NCI-H2196 (cell line): ENCODE results near the gene IKZF1.

Experiments used
- DNase-seq: peaks from one replicate; lab custom pipeline; 2025; ENCODE audit not compliant: unreplicated experiment; lab: John Stamatoyannopoulos, UW

Gene IKZF1

GRCh38 chr7:50282813-50283605, 21.5 kb upstream of the IKZF1 start:
- DNase-seq = no peak

- DNase-seq = no peak
These were observed 20.8 kb upstream of the IKZF1 start for GRCh38 chr7:50283731-50284130.

GRCh38 chr7:50284296-50284695, 20.2 kb upstream of the IKZF1 start:
- DNase-seq = no peak

GRCh38 chr7:50285269-50285668, 19.2 kb upstream of the IKZF1 start:
- DNase-seq = no peak

DNA sequence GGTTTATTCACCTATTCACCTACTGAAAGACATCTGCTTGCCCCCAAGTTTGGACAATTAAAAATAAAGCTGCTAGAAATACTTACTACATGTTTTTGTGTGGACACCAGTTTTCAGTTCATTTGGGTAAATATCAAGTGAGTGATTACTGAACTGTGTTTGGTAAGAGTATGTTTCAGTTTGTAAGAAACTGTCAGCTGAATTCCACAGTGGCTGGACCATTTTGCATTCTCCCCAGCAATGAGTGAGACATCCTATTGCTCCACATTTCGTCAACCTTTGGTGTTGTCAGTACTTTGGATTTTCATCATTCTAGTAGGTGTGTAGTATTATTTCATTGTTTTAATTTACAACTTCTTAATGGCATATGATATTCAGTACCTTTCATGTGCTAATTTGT, 17.4 kb upstream of the IKZF1 start:
- DNase-seq = no peak

GRCh38 chr7:50292165-50292757, 12.3 kb upstream of the IKZF1 start:
- no peak for DNase-seq

- DNase-seq = no peak
These were observed 11.8 kb upstream of the IKZF1 start for GRCh38 chr7:50292763-50293162.

- no peak for DNase-seq
These were observed 10.9 kb upstream of the IKZF1 start for GRCh38 chr7:50293509-50294179.

DNA sequence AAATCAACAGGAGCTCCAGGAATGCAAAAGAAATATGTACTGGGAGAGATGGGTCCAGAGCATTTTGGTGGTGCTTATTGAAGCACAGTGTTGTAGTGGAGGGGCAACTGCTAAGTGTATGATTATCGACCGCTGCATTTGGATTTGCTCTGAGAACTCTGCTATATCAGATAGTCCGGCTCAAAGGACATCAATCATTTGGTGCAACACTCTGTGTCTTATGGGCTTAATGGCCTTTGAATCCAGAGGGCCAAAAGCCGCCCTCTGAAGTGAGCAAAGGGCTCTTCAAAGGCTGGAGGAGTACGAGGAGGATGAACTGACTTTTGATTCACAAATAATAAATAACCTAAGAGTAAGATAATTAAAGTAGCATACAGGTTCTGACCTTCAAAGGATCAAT, 9.4 kb upstream of the IKZF1 start:
- no peak for DNase-seq

- DNase-seq = no peak
These were observed 7.7 kb upstream of the IKZF1 start for GRCh38 chr7:50296799-50297198.

DNA sequence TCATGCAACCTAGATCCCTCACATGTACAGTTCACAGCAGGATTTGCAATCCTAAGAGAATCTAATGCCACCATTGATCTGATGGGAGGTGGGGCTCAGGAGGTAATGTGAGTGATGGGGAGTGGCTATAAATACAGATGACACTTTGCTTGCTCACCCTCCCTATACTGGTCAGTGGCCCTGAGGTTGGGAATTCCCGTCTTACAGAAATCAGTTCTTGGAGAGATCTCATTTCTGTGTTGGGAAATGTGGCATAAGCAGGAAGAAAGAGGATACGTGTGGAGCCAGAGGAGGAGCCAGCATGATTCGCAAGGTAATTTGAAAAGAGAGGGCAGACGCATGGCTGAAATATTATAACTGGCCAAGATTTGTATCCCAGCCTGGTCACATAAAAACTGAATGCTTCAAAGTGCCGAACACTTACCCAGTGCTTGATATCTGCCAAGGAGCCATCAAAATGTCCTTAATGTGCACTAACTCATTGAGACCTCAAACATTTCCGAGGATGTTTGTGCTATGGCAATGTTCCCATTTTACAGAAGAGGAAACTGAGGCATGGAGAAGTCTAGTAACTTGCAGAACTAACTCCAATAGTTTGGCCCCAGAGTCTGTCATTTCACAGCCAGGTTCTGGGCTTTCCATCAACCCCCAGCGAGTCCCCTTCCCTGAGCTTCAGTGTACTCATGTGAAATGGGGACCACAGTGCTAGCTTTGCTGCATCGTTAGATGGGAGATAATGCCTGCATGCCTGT, 5.5 kb upstream of the IKZF1 start:
- DNase-seq = no peak

- no peak for DNase-seq
These were observed 4.2 kb upstream of the IKZF1 start for GRCh38 chr7:50300336-50300735.

DNA sequence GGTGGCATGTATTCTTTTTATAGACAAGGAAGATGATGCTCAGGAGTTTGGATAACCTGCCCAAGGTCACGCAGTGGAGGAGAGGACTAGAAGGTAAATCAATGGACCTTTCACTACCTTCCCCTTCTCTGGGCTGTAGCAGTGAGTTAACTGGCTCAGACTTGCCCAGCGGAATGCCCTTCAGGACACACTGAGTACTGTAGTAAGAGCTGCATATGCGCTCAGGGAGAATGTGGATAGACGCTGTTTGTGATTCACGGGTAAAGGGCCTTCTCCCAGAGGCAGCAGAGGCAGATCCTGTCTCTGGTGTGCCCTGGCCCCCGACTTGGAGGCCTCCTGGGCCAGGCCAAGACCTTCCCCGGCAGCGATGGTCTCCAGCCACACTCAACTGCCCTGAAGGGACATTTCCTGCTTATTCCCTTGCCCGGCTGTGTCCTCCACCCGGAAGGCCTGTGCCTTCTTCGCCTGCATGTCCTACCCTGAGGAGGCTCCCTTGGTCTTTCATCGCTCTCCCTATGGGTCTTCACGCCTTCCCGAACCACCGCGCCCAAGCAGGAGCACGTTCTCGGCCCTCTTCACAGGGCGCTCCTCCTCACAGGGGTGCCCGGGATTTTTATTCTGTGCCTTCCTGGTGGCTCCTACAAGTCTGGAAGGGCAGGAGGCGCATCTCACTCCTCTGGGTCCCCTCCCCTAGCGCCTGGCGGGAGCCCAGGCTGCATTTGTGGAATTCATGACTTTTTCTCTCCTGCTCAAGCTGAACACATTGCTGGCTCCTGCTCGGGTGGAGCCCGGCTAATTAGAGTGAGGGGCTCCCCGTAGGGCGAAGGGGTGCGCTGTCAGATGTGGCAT, 1.8 kb upstream of the IKZF1 start:
- no peak for DNase-seq

DNA sequence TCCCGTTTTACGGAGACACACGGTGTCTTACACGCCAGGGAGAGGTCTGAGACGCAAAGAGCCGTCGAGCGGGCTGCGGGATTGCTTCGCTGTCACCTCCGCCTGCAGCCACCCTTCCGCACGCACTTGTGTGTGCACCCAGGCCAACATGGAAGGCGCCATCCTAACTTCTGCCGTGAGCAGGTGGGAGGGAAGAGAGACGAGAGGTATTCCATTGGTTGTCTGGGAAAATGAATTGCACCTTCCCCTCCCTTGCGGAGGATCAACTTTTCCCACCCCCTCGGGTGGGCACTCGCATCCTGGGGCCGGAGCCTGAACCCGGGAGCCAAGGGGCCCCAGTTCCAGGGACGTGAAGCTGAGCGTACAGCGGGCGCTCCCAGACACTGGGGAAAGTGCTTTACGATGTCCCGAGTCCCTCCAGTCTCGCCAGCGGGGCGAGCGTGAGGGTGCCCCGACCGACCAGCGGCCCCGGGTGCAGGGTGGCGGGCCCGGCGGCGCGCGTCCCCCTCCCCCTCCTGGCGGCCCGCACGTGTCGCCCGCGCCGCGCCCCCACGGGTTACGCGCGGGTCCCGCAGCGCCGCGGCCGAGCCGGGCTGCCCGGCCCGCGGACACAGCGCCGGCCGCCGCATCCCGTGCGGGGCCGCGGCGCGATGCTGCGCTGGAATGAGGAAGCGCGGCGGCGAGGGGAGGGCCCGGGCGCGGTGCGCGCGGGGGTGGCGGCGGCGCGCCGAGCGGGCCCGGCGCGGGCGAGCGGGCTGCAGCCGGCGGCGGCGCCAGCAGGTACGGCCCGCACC, 984 bp upstream of the IKZF1 start:
- no peak for DNase-seq

- no peak for DNase-seq
These were observed 531 bp downstream of the IKZF1 start for GRCh38 chr7:50304911-50305582.

DNA sequence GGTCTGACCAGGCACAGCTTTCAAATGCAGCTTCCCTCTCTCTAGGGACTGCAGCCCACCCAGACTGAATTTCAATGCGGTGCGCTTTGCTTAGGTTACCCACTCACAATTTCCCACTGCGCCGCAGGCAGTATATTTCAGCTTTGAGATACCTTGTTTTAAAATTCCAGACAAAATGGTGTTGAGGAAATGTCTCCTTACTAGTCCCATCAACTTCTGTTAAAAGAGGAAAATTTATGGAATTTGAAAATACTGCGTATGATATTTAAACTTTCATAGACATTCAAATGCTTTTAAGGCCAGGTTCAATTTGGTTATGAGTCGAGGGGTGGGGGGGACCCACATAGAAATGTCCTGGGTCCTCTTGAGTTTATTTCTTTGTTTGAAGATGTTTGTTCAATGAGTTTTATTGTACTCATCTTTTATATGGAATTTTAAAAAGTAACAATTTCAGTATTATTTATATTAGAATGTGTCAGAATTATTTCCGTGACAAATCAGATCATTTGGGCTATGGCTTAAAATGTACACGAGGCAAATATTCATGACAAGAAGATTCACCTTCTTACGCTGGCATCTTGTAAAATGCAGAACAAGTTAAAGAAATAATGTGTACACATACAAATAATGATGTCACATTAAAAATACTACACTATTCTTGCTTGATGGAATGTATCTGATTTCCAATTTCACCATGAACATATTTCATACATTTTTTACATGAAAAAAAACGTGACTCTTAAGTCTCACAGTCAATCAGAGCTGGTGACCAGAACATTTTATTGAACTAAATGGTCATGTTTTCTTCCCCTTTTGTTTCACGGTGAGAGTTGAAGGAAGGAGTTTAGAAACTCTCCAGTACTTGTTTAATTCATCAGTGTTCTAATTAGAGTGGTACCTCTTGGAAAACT, 1.3 kb downstream of the IKZF1 start:
- DNase-seq = no peak

GRCh38 chr7:50306494-50307367, 2.2 kb downstream of the IKZF1 start:
- DNase-seq = no peak
